ENCODE measurements around the gene FAM32A. TPM values are rescaled to one million over a fixed set of nuclear protein-coding genes. Genes with fewer than 3 reads are reported as not detected.

FAM32A gene
- total and polyA plus RNA-seq, 2 donors (not counting 1 experiment from before 2014, with no cell fraction given), result 106 to 141 TPM

DNA sequence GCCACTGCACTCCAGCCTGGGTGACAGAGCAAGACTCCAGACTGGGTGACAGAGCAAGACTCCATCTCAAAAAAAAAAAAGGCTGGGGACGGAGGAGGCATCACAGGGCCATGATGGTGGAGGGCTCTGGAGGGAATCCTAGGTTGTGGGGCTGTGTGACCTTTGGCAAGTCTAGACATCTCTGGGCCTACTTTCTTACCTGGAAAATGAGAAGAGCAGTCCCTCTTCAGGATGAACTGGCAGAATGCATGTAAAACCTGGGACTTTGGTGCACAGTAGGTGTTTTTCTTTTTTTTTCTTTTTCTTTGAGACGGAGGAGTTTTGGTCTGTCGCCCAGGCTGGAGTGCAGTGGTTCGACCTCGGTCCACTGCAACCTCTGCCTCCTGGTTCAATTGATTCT lies 25.6 kb upstream of the FAM32A start:
- no peak overlapping the region for H3K9ac ChIP-seq (ENCODE audit: insufficient read depth, low read length)
- no peak overlapping the region for H3K4me3 ChIP-seq (replicated peaks in 1 of 4; ENCODE audit: control extremely low read depth in 1 of 4, insufficient read depth in 1 of 4, low read depth in 3 of 4, low read length in 4 of 4)
- no peaks in the 10 kb centered on the region for H3K79me2 ChIP-seq (ENCODE audit: control insufficient read depth, insufficient read depth, low read length)
- no peak for TF ChIP-seq EZH2 (IDR thresholded peaks at IDR 0.05; ENCODE audit: low read length, missing control alignments)
- TF ChIP-seq, protein P1, sequence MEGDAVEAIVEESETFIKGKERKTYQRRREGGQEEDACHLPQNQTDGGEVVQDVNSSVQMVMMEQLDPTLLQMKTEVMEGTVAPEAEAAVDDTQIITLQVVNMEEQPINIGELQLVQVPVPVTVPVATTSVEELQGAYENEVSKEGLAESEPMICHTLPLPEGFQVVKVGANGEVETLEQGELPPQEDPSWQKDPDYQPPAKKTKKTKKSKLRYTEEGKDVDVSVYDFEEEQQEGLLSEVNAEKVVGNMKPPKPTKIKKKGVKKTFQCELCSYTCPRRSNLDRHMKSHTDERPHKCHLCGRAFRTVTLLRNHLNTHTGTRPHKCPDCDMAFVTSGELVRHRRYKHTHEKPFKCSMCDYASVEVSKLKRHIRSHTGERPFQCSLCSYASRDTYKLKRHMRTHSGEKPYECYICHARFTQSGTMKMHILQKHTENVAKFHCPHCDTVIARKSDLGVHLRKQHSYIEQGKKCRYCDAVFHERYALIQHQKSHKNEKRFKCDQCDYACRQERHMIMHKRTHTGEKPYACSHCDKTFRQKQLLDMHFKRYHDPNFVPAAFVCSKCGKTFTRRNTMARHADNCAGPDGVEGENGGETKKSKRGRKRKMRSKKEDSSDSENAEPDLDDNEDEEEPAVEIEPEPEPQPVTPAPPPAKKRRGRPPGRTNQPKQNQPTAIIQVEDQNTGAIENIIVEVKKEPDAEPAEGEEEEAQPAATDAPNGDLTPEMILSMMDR (conservative IDR thresholded peaks at IDR 0.05 in 1 of 2, IDR thresholded peaks at IDR 0.05 in 1 of 2; ENCODE audit: low read depth in 1 of 2, low read length in 2 of 2), result no peak
- H3K4me1 ChIP-seq (ENCODE audit: control insufficient read depth, extremely low read depth, insufficient read depth, low read length), result peaks cover 12% of the 10 kb centered on the region
- no peaks in the 10 kb centered on the region for H4K20me1 ChIP-seq (ENCODE audit: control insufficient read depth, extremely low read depth, insufficient read depth, low read length)
- H3K4me2 ChIP-seq (ENCODE audit: extremely low read depth, insufficient read depth, low read length), result no peak overlapping the region
- H3K9me3 ChIP-seq (ENCODE audit: control insufficient read depth, insufficient read depth, low read depth, low read length), result no peaks in the 10 kb centered on the region
- H2AFZ ChIP-seq (ENCODE audit: low read length), result no peak overlapping the region
- H3K27me3 ChIP-seq (ENCODE audit: control insufficient read depth, insufficient read depth, low read length), result peaks cover 1% of the 10 kb centered on the region
- no peak overlapping the region for H3K27ac ChIP-seq (ENCODE audit: insufficient read depth, low read length)
- H3K36me3 ChIP-seq (ENCODE audit: control insufficient read depth, insufficient read depth, low read length), result no peaks in the 10 kb centered on the region
- no peak for DNase-seq (ENCODE audit: low read depth in 2 of 2)

DNA sequence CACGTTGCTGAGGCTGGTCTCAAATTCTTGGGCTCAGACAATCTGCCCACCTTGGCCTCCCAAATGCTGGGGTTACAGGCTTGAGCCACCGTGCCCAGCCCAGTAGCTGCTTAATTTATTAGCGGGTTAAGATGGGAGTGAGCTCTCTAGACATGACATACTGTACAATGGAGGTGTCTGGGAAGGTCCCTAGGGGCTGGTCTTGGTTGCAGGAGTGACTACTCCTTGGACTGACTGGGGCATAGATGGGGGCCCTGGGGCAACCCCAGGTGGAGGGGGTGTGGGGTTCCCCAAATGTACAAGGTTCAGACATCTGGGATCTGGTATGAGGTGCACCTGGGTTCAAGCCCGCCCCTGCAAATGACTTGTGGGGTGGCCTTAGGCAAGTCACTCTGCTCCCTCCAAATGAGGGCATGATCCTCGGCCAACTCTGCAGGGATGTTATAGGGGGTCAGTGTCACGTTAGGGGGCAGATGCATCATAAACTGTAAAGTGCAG lies 24.7 kb upstream of the FAM32A start:
- Histone ChIP-seq H2AFZ (ENCODE audit: low read length) (no peak overlapping the region), H3K27me3 (ENCODE audit: control insufficient read depth, insufficient read depth, low read length) (no peaks in the 10 kb centered on the region), H3K79me2 (ENCODE audit: control insufficient read depth, insufficient read depth, low read length) (no peaks in the 10 kb centered on the region), H4K20me1 (ENCODE audit: control insufficient read depth, extremely low read depth, insufficient read depth, low read length) (no peaks in the 10 kb centered on the region), H3K4me3 (replicated peaks in 1 of 4; ENCODE audit: control extremely low read depth in 1 of 4, insufficient read depth in 1 of 4, low read depth in 3 of 4, low read length in 4 of 4) (no peak overlapping the region), H3K9me3 (ENCODE audit: control insufficient read depth, insufficient read depth, low read depth, low read length) (no peaks in the 10 kb centered on the region), H3K36me3 (ENCODE audit: control insufficient read depth, insufficient read depth, low read length) (no peaks in the 10 kb centered on the region), H3K4me1 (ENCODE audit: control insufficient read depth, extremely low read depth, insufficient read depth, low read length) (peaks cover 12% of the 10 kb centered on the region), H3K27ac (ENCODE audit: insufficient read depth, low read length) (no peak overlapping the region), H3K4me2 (ENCODE audit: extremely low read depth, insufficient read depth, low read length) (no peak overlapping the region), H3K9ac (ENCODE audit: insufficient read depth, low read length) (no peak overlapping the region)
- TF ChIP-seq, protein P1 (conservative IDR thresholded peaks at IDR 0.05 in 1 of 2, IDR thresholded peaks at IDR 0.05 in 1 of 2; ENCODE audit: low read depth in 1 of 2, low read length in 2 of 2), result no peak
- TF ChIP-seq EZH2 (IDR thresholded peaks at IDR 0.05; ENCODE audit: low read length, missing control alignments), result no peak
- no peak for DNase-seq (ENCODE audit: low read depth in 2 of 2)

DNA sequence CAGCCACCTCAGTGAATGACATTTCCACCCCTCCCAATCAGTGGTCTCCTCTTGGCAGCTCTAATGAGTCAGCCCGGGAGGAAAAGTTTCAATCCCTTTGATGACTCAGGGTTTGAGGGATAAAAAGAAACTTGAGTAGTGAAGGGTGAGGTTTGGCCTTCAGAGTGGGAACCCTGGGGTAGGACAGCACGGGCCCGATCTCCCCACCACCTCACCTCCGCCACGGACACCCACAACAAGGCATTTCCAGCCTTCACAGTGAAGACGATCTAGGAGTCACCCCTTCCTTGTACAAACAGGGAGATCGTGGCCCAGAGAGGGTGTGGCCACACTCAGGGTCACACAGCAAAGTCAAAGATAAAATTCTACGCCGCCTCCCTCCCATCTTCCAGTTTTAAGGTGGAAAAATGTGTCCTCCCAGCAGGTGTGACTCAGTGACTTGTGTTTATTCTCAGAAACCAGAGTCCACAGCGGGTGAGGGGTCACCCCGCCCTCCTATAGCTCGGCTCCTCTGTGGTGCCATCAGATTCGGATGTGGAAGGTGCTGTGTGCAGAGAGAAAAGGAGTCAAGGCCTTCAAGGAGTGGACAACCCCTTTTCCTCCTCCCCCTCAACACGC lies 24.2 kb upstream of the FAM32A start:
- Histone ChIP-seq H2AFZ (ENCODE audit: low read length) (no peak overlapping the region), H3K4me1 (ENCODE audit: control insufficient read depth, extremely low read depth, insufficient read depth, low read length) (peaks cover 12% of the 10 kb centered on the region), H3K27ac (ENCODE audit: insufficient read depth, low read length) (peak overlapping the region; percentile 22), H3K36me3 (ENCODE audit: control insufficient read depth, insufficient read depth, low read length) (no peaks in the 10 kb centered on the region), H3K9ac (ENCODE audit: insufficient read depth, low read length) (no peak overlapping the region), H3K4me3 (replicated peaks in 1 of 4; ENCODE audit: control extremely low read depth in 1 of 4, insufficient read depth in 1 of 4, low read depth in 3 of 4, low read length in 4 of 4) (no peak overlapping the region), H3K27me3 (ENCODE audit: control insufficient read depth, insufficient read depth, low read length) (no peaks in the 10 kb centered on the region), H3K4me2 (ENCODE audit: extremely low read depth, insufficient read depth, low read length) (peak overlapping the region; percentile 44), H4K20me1 (ENCODE audit: control insufficient read depth, extremely low read depth, insufficient read depth, low read length) (no peaks in the 10 kb centered on the region), H3K9me3 (ENCODE audit: control insufficient read depth, insufficient read depth, low read depth, low read length) (no peaks in the 10 kb centered on the region), H3K79me2 (ENCODE audit: control insufficient read depth, insufficient read depth, low read length) (no peaks in the 10 kb centered on the region)
- peak; percentile 67 to 82 for DNase-seq (ENCODE audit: low read depth in 2 of 2)
- no peak for TF ChIP-seq EZH2 (IDR thresholded peaks at IDR 0.05; ENCODE audit: low read length, missing control alignments)
- TF ChIP-seq, protein P1 (conservative IDR thresholded peaks at IDR 0.05 in 1 of 2, IDR thresholded peaks at IDR 0.05 in 1 of 2; ENCODE audit: low read depth in 1 of 2, low read length in 2 of 2), result no peak
